NCI-H2029 treated with DMSO at 0.1 percent for 48 hours (cell line): ENCODE results near the gene FAM237A.

Experiments
- DNase-seq: peaks from one replicate; lab custom pipeline; 2025; lab: John Stamatoyannopoulos, UW

The FAM237A gene

GRCh38 chr2:206688990-206689389 lies 46.7 kb downstream of the FAM237A start:
- no peak for DNase-seq

- no peak for DNase-seq
Measured at GRCh38 chr2:206692971-206693370, 50.7 kb downstream of the FAM237A start.

- peak; percentile 62 for DNase-seq
Measured at GRCh38 chr2:206693399-206694137, 51.3 kb downstream of the FAM237A start.

DNA sequence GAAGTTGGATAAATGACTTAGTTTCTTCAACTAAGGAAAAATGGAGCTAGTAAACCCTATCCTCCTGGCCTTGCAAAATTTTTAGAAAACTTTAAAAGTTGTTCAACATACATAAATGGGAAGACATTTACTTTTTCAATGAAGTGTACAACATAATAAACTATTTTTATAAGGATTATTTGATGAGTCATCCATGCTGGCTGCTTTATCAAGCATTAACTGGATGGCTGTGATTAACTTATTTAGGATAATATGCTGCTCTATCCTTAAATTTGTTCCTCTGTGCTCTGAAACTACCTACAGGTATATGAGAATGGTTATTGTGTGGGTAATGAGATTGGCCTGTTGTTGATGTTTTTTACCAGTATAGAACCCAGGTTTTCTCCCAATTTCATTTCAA lies 54.6 kb downstream of the FAM237A start:
- no peak for DNase-seq

DNA sequence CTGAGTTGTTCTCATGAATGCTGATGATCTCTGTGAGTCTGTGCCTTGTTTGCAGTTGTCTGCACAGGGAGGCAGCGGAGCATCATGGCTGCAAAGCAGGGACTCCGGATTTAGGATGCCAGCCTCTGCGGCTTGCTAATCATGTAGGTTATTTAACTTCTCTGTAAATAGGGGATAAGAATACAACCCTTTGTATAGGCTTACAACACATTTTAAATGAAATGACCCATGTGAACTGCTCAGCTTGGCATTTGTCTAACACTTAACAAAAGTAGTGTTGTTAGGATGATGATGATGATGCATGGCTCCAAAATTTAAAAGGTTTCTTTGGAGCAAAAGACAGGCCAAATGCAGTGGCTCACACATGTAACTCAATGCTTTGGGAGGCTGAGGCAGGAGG lies 56.5 kb downstream of the FAM237A start:
- DNase-seq: no peak
